Muscle of leg (tissue), 11 donors: Measurements from ENCODE around the gene NPM3. TPM values are rescaled to one million over a fixed set of nuclear protein-coding genes. Genes with fewer than 3 reads are reported as not detected.
"Not testable (repeated sequence)": the region's sequence is repeated elsewhere in the genome, so short reads cannot be mapped to it uniquely, and the experiment has no call there.

Experiments used
- DNase-seq: peaks from one replicate; pipeline ENCODE4 v3.0.0; 2013
- H3K27ac ChIP-seq: one replicate; pipeline ENCODE4 v1.5.1; 2013; ENCODE audit warnings: mild to moderate bottlenecking, low read length, control low read depth
- H3K27me3 ChIP-seq: one replicate; pipeline ENCODE4 v1.6.1; 2013; ENCODE audit warnings: low read length; ENCODE audit not compliant: control insufficient read depth, insufficient read depth
- H3K36me3 ChIP-seq: one replicate; pipeline ENCODE4 v1.6.1; 2013; ENCODE audit warnings: low read length; ENCODE audit not compliant: control insufficient read depth, insufficient read depth
- H3K4me1 ChIP-seq: one replicate; pipeline ENCODE4 v1.6.1; 2013; ENCODE audit warnings: low read length; ENCODE audit not compliant: control insufficient read depth, insufficient read depth
- H3K4me3 ChIP-seq: one replicate; pipeline ENCODE4 v1.5.1; 2013; ENCODE audit warnings: low read length, control low read depth
- H3K9me3 ChIP-seq: replicated peaks from 2 replicates; pipeline ENCODE4 v1.6.1; 2013; ENCODE audit warnings: low read depth, low read length; ENCODE audit not compliant: control insufficient read depth
- WGBS: methylation state at CpG from one replicate; pipeline ENCODE4 v1.1.5; 2013; ENCODE audit warnings: missing lambda C conversion rate; ENCODE audit not compliant: insufficient coverage; 5-methylcytosine and 5-hydroxymethylcytosine counted together
- polyA plus RNA-seq, 8 donors: library from polyadenylated mRNA; unstranded; fragments of 120-200 nt; gene quantifications; one replicate each; pipeline versions ENCODE4 v1.2.1 to v1.2.3, GENCODE V29; 2013; ENCODE audit warnings: inconsistent platforms in 1 of 8, low replicate concordance in 1 of 8; ENCODE audit not compliant: insufficient read length in 8 of 8, insufficient read depth in 1 of 8
- total RNA-seq: library from RNA; stranded (reverse); fragments of 120-200 nt; gene quantifications from one replicate; pipeline ENCODE4 v1.2.4, GENCODE V29; 2013

The NPM3 gene
- total and polyA plus RNA-seq, 9 donors, result 54.1 to 80.9 (median 72.7) TPM

DNA sequence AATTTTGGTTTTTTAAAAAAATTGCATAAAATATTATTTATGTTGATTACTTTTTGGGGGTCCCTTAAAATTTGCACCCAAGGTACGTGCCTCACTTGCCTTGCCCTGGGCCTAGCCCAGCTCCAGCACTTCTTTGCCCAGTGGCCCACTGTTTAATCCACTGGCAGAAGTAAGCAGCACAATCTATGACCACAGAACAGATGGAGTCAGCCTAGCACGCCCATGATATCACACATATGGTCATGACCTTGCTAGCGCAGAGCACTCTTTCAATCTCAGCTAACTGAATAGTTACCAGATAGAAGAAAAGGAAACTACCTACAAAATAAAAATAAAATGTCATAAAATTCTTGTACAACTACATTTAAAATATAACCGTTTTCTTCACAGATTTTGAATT lies 29.4 kb upstream of the NPM3 start:
- no peak for DNase-seq
- Histone ChIP-seq H3K9me3 (no peaks in the 10 kb centered on the region), H3K36me3 (peaks cover 35% of the 10 kb centered on the region), H3K27ac (no peak overlapping the region), H3K4me1 (peaks cover 14% of the 10 kb centered on the region), H3K4me3 (no peak overlapping the region), H3K27me3 (no peaks in the 10 kb centered on the region)
- WGBS, result 88% methylated on average over 1 of the region's 4 CpGs

DNA sequence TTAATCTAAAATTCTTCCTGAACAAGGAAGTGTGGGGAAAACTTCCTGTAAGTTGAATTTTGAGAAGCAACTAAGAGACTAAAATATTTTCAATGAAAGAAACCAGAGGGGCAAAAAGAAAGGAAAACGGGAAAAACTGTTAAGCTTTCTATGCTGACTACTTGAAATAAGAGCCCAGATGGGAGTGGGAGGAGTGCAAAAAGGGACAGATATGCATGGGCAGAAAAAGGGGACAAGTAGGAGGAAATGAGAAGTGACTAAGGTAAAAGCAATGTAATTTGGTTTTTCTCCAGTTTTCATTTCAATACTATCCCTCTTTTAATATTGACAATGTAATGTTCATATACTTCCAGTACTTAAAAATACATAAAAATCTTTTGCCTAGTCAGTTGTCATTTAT lies 23.9 kb upstream of the NPM3 start:
- H3K4me3 ChIP-seq, result no peak overlapping the region
- no peaks in the 10 kb centered on the region for H3K4me1 ChIP-seq
- H3K36me3 ChIP-seq, result peaks cover 66% of the 10 kb centered on the region
- DNase-seq, result no peak
- 50% methylated on average over 1 of the region's 1 CpG for WGBS
- no peaks in the 10 kb centered on the region for H3K27me3 ChIP-seq
- no peaks in the 10 kb centered on the region for H3K9me3 ChIP-seq
- H3K27ac ChIP-seq, result no peak overlapping the region

DNA sequence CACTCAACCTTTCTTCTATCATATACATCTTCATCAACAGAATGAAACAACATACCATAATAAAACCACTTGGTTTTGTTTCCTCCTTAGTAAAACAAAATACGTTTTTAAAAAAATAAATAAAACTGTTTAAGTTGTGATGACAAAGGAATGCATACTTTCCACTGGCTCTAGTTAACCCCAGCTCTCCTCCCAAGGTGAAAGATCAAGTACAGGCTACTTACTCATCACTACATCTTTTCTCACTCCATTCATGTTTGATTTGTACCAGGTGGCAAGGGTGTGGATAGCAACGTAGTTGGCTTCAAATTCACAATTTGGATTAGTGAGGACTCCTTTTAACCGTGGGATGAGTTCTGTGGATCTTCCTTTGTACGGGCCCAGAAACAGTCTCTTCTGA lies 20.3 kb upstream of the NPM3 start:
- no peaks in the 10 kb centered on the region for H3K27me3 ChIP-seq
- H3K4me3 ChIP-seq, result no peak overlapping the region
- DNase-seq, result no peak
- 100% methylated on average over 1 of the region's 4 CpGs for WGBS
- no peaks in the 10 kb centered on the region for H3K9me3 ChIP-seq
- H3K4me1 ChIP-seq, result no peaks in the 10 kb centered on the region
- peaks cover 72% of the 10 kb centered on the region for H3K36me3 ChIP-seq
- H3K27ac ChIP-seq, result no peak overlapping the region

DNA sequence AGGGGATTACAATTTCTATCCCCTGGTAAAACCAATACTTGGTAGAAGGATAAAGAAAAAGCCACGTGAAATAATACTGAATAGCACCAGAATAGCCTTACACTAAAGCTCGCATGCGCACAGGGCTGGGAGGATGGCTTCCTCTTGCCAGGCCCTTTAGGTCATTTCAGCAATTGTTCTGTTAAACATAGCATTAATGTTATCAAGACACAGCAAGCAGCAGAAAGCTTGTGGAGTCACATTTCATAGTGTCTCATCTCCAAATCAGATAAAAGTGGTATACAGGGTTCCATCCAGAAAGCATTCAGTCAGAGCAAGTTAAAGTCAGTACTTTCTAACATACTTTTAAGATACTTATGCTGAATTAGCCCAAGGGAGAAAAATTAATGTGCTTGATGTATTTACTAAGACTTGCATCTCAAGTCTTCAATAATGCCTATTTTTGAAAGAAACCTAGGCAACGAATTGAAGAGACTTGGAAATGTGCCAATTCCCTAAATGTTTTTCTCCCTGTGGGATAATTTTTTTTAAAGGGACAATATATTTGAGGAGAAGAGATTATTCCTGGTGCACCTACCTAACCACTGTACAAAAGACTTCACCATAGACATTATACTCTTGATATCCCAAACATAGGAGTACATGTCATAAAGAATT lies 14.3 kb upstream of the NPM3 start:
- no peak overlapping the region for H3K27ac ChIP-seq
- WGBS, result no CpG with 5 or more reads among the region's 4 CpGs
- no peaks in the 10 kb centered on the region for H3K9me3 ChIP-seq
- no peaks in the 10 kb centered on the region for H3K4me1 ChIP-seq
- H3K27me3 ChIP-seq, result no peaks in the 10 kb centered on the region
- no peak overlapping the region for H3K4me3 ChIP-seq
- peaks cover 74% of the 10 kb centered on the region for H3K36me3 ChIP-seq
- DNase-seq, result no peak

DNA sequence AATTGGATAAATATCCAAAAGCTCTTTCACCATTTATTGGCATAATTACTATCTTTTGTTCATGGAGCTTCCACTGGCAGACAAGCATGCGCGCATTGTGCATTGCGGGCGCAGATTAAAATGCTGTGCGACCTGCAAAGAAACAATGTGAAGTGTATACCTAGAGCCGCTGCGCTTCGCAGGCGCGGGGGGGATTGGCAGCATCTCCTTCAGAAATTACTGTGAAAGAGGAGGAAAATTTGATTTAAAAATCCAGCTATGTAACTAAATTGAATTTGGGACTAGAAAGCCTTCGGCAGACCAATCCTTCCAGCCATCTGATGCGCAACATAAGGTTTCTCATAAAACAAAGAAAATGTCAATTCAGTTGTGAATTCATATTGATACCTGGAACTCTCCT lies 10.3 kb upstream of the NPM3 start:
- H3K4me1 ChIP-seq, result no peaks in the 10 kb centered on the region
- H3K27me3 ChIP-seq, result no peaks in the 10 kb centered on the region
- H3K4me3 ChIP-seq, result no peak overlapping the region
- peaks cover 65% of the 10 kb centered on the region for H3K36me3 ChIP-seq
- H3K27ac ChIP-seq, result no peak overlapping the region
- H3K9me3 ChIP-seq, result no peaks in the 10 kb centered on the region
- no peak for DNase-seq
- 100% methylated on average over 2 of the region's 12 CpGs for WGBS

DNA sequence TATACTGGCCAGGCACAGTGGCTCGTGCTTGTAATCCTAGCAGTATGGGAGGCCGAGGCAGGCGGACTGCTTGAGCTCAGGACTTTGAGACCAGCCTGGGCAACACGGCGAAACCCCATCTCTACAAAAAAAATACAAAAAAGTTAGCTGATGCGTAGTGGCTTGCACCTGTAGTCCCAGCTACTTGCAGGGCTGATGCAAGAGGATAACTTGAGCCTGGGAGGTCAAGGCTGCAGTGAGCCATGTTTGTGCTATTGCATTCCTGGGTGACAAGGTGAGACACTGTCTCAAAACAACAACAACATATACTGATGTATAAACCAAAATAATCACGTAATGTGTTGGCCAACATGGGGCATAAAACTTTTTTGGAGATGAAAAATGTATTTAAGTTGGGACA lies 6.4 kb upstream of the NPM3 start:
- Histone ChIP-seq H3K27me3 (no peaks in the 10 kb centered on the region), H3K36me3 (peaks cover 74% of the 10 kb centered on the region), H3K4me3 (no peak overlapping the region), H3K27ac (no peak overlapping the region), H3K4me1 (no peaks in the 10 kb centered on the region), H3K9me3 (no peaks in the 10 kb centered on the region)
- 100% methylated on average over 1 of the region's 7 CpGs for WGBS
- no peak for DNase-seq

DNA sequence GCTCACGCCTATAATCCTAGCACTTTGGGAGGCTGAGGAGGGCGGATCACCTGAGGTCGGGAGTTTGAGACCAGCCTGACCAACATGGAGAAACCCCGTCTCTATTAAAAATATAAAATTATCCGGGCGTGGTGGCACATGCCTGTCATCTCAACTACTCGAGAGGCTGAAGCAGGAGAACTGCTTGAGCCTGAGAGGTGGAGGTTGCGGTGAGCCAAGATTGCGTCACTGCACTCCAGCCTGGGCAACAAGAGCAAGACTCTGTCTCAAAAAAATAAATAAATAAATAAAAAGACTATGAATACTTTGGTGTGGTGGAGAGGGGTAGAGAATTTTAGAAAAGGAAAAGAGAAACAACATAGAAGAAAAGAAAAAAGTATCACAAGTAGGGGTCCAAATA lies 6.0 kb upstream of the NPM3 start:
- DNase-seq, H3K4me3 ChIP-seq, H3K27ac ChIP-seq, H3K27me3 ChIP-seq, H3K4me1 ChIP-seq, H3K9me3 ChIP-seq: not testable (repeated sequence)
- H3K36me3 ChIP-seq, result peaks cover 74% of the 10 kb centered on the region
- WGBS, result 88% methylated on average over 3 of the region's 9 CpGs

DNA sequence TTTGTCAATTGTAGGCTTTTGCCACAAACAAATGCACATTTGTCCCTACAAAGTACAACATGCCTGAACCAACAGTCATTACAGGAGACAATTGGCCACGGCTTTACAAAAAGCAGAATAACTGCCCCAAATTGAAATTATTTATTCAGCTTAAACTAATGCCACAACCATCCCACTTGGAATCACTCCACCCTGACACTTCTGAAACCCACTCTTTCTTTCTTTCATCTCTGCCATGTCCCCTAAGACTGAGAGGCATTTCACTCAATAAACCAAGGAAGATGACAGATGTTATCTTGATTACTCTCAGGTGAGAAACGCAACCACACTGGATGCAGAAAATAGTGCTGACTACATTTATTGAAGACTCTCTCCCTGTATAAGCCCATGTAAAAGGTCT lies 2.6 kb upstream of the NPM3 start:
- Histone ChIP-seq H3K27me3 (no peaks in the 10 kb centered on the region), H3K9me3 (no peaks in the 10 kb centered on the region), H3K27ac (no peak overlapping the region), H3K4me1 (peaks cover 26% of the 10 kb centered on the region), H3K36me3 (peaks cover 48% of the 10 kb centered on the region), H3K4me3 (no peak overlapping the region)
- 90% methylated on average over 2 of the region's 2 CpGs for WGBS
- DNase-seq, result no peak

DNA sequence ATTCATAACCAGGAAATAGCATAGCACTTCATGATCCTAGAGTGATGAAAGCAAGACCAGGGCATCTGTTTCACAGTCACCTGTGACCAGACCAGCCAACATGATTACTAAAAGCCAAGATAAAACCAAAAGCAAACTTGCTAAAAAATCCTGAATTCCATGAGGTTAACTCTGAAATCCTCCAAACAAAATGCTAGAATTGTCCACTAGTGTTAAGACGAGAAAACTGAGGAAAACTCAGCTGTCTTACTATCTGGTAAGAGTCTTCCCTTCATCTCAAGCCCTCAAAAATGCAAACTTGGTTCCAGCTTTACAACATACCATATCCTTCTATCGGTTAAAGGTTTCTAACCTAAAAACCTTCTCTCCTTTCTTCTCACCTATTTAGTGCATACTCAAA lies 1.3 kb upstream of the NPM3 start:
- no peak for DNase-seq
- Histone ChIP-seq H3K27ac (no peak overlapping the region), H3K27me3 (peaks cover 12% of the 10 kb centered on the region), H3K4me3 (no peak overlapping the region), H3K4me1 (peaks cover 38% of the 10 kb centered on the region), H3K9me3 (no peaks in the 10 kb centered on the region), H3K36me3 (peaks cover 45% of the 10 kb centered on the region)
- WGBS, result no CpG with 5 or more reads among the region's 2 CpGs

DNA sequence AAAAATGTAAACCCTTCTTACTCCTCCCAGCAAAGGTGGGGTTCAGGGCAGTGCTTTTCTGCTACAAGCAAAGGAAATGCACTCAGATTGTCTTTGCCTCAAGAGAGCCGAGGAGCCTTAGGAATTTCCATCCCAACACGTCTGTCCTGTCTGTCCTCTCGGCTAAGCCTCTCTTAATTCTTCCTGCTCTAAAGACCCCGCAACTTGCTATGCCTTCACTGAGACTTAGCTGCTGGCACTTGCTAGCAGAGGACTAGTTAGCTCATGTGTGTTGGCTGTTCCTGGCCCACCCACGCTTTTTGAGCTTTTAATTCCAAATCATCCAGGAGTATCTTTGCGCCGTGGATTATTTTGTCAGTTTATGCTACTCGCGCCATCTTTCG lies 481 bp upstream of the NPM3 start:
- Histone ChIP-seq H3K9me3 (no peaks in the 10 kb centered on the region), H3K36me3 (peaks cover 37% of the 10 kb centered on the region), H3K27me3 (peaks cover 20% of the 10 kb centered on the region), H3K27ac (peak overlapping the region; percentile 71), H3K4me3 (peak overlapping the region; percentile 79), H3K4me1 (peaks cover 46% of the 10 kb centered on the region)
- no peak for DNase-seq
- 19% methylated on average over 4 of the region's 10 CpGs for WGBS
